ENCODE results near the gene SSC5D. TPM values are rescaled to one million over a fixed set of nuclear protein-coding genes. Genes with fewer than 3 reads are reported as not detected.
A peak's percentile ranks its signal among the peaks of the same experiment; 100 is the strongest.

SSC5D gene
- total RNA-seq, 2 experiments from 2014 or later: 0.50 to 2.7 TPM

DNA sequence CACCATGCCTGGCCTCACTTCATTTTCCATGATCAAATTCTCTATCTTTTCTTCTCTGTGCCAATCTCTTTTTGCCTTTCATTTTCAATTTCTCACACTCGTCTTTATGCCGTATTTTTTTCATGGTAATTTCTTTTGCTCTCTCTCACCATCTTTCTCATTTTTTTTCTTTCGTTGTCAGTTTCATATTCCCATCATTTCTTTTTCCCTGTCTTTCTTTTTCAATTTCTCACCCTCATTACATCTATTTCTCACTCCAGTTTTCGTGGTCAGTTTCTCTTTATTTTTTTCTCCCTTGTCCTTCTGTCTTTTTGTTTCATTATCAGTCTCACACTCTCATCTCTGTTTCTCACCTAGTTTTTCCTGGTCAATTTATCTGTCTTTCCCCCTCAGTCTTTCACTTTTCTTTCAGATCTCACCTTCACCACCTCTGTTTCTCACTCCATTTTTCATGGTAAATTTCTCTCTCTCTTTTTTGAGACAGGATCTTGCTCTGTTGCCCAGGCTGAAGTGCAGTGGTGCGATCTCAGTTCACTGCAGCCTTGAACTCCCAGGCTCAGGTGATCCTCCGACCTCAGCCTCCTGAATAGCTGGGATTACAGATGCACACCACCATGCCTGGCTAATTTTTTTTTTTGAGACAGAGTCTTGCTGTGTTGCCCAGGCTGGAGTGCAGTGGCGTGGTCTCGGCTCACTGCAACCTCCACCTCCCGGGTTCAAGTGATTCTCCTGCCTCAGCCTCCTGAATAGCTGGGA is 14.1 kb downstream of the SSC5D start:
- H3K4me2 ChIP-seq (ENCODE audit: low read length): no peak overlapping the region
- H3K36me3 ChIP-seq (ENCODE audit: insufficient read depth, low read length): no peaks in the 10 kb centered on the region
- H3K4me3 ChIP-seq (ENCODE audit: low read depth, low read length, poor library complexity, severe bottlenecking): no peak overlapping the region
- POLR2A ChIA-PET: no interaction called here
- no peak overlapping the region for H3K27ac ChIP-seq (ENCODE audit: low read depth, low read length, poor library complexity, severe bottlenecking)
- CTCF ChIA-PET (ENCODE audit: unreplicated experiment): no interaction called here
- no peak for TF ChIP-seq EZH2phosphoT487 (IDR thresholded peaks at IDR 0.05; ENCODE audit: borderline replicate concordance, low read depth, low read length)
- TF ChIP-seq, protein P1, sequence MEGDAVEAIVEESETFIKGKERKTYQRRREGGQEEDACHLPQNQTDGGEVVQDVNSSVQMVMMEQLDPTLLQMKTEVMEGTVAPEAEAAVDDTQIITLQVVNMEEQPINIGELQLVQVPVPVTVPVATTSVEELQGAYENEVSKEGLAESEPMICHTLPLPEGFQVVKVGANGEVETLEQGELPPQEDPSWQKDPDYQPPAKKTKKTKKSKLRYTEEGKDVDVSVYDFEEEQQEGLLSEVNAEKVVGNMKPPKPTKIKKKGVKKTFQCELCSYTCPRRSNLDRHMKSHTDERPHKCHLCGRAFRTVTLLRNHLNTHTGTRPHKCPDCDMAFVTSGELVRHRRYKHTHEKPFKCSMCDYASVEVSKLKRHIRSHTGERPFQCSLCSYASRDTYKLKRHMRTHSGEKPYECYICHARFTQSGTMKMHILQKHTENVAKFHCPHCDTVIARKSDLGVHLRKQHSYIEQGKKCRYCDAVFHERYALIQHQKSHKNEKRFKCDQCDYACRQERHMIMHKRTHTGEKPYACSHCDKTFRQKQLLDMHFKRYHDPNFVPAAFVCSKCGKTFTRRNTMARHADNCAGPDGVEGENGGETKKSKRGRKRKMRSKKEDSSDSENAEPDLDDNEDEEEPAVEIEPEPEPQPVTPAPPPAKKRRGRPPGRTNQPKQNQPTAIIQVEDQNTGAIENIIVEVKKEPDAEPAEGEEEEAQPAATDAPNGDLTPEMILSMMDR (conservative IDR thresholded peaks at IDR 0.05; ENCODE audit: low read length): no peak
- BruUV-seq (replicated peaks): no TSS peak
- no peaks in the 10 kb centered on the region for H3K79me2 ChIP-seq (ENCODE audit: insufficient read depth, low read depth, low read length)
- no peaks in the 10 kb centered on the region for H3K9me2 ChIP-seq (ENCODE audit: insufficient read depth, low read length)
- no peak overlapping the region for H2AFZ ChIP-seq (ENCODE audit: low read length)
- H3K4me1 ChIP-seq (ENCODE audit: insufficient read depth, low read length, poor library complexity, severe bottlenecking): peaks cover 8% of the 10 kb centered on the region
- H3K9me3 ChIP-seq (ENCODE audit: low read length): no peaks in the 10 kb centered on the region
- intact Hi-C loops (cut with micrococcal nuclease; ENCODE audit: unreplicated experiment): no loop called here
- DNase-seq (ENCODE audit: low spot score): no peak
- no peaks in the 10 kb centered on the region for H4K20me1 ChIP-seq (ENCODE audit: insufficient read depth, low read length)

- H3K4me3 ChIP-seq (ENCODE audit: low read depth, low read length, poor library complexity, severe bottlenecking): peak overlapping the region; percentile 32
- DNase-seq (ENCODE audit: low spot score): no peak
- BruUV-seq (replicated peaks): no TSS peak
- H3K27ac ChIP-seq (ENCODE audit: low read depth, low read length, poor library complexity, severe bottlenecking): no peak overlapping the region
- peaks cover 8% of the 10 kb centered on the region for H3K4me1 ChIP-seq (ENCODE audit: insufficient read depth, low read length, poor library complexity, severe bottlenecking)
- no peaks in the 10 kb centered on the region for H4K20me1 ChIP-seq (ENCODE audit: insufficient read depth, low read length)
- peak overlapping the region; percentile 35; the same call in 1 of the 2 replicates for H3K4me2 ChIP-seq (ENCODE audit: low read length)
- ChIA-PET POLR2A (interaction anchor here (1.0 kb wide), 2 partner anchors 11 to 27 kb away, joined by 3 read pairs; partner anchors contain the start of gene ZNF628), CTCF (ENCODE audit: unreplicated experiment) (interaction anchor here (0.6 to 1.9 kb wide), 3 partner anchors 26 to 68 kb away, joined by 4 to 10 read pairs (median 6); partner anchors contain the start of gene ZNF628)
- TF ChIP-seq EZH2phosphoT487 (IDR thresholded peaks at IDR 0.05; ENCODE audit: borderline replicate concordance, low read depth, low read length): no peak
- TF ChIP-seq, protein P1 (conservative IDR thresholded peaks at IDR 0.05; ENCODE audit: low read length): no peak
- H3K9me2 ChIP-seq (ENCODE audit: insufficient read depth, low read length): no peaks in the 10 kb centered on the region
- H3K36me3 ChIP-seq (ENCODE audit: insufficient read depth, low read length): no peaks in the 10 kb centered on the region
- intact Hi-C loops (cut with micrococcal nuclease; ENCODE audit: unreplicated experiment): no loop called here
- H3K79me2 ChIP-seq (ENCODE audit: insufficient read depth, low read depth, low read length): no peaks in the 10 kb centered on the region
- H3K9me3 ChIP-seq (ENCODE audit: low read length): no peaks in the 10 kb centered on the region
- H2AFZ ChIP-seq (ENCODE audit: low read length): peak overlapping the region; percentile 93
Measured at GRCh38 chr19:55503157-55503501, 14.9 kb downstream of the SSC5D start.

Measured in OCI-LY7 (cell line).